ENCODE results near the gene GDPD1. TPM values are rescaled to one million over a fixed set of nuclear protein-coding genes. Genes with fewer than 3 reads are reported as not detected.

Gene GDPD1
- total and polyA plus RNA-seq, 4 donors: 1.2 to 8.7 (median 2.1) TPM

GRCh38 chr17:59267776-59268175, 47.5 kb downstream of the GDPD1 start:
- Histone ChIP-seq H3K27me3 (ENCODE audit: control insufficient read depth in 3 of 3, insufficient read depth in 3 of 3, low read length in 2 of 3) (no peaks in the 10 kb centered on the region), H3K4me3 (no peak overlapping the region), H3K36me3 (ENCODE audit: control insufficient read depth in 4 of 4, insufficient read depth in 4 of 4, low read length in 4 of 4) (no peaks in the 10 kb centered on the region), H3K27ac (ENCODE audit: low read depth in 1 of 2, low read length in 1 of 2) (no peak overlapping the region), H3K9me3 (ENCODE audit: control insufficient read depth in 4 of 4, insufficient read depth in 3 of 4, low read length in 3 of 4) (no peaks in the 10 kb centered on the region), H3K4me1 (ENCODE audit: control insufficient read depth in 5 of 5, insufficient read depth in 5 of 5, low read length in 5 of 5) (no peaks in the 10 kb centered on the region), H3K9ac (ENCODE audit: insufficient read depth in 1 of 2, low read length in 2 of 2) (no peak overlapping the region)
- 87 to 94% methylated on average over 5 of the region's 5 CpGs for WGBS, 2 donors
- DNase-seq (no peak), ATAC-seq (ENCODE audit: insufficient read depth, low FRiP score) (no peak)
- TF ChIP-seq, protein P1, sequence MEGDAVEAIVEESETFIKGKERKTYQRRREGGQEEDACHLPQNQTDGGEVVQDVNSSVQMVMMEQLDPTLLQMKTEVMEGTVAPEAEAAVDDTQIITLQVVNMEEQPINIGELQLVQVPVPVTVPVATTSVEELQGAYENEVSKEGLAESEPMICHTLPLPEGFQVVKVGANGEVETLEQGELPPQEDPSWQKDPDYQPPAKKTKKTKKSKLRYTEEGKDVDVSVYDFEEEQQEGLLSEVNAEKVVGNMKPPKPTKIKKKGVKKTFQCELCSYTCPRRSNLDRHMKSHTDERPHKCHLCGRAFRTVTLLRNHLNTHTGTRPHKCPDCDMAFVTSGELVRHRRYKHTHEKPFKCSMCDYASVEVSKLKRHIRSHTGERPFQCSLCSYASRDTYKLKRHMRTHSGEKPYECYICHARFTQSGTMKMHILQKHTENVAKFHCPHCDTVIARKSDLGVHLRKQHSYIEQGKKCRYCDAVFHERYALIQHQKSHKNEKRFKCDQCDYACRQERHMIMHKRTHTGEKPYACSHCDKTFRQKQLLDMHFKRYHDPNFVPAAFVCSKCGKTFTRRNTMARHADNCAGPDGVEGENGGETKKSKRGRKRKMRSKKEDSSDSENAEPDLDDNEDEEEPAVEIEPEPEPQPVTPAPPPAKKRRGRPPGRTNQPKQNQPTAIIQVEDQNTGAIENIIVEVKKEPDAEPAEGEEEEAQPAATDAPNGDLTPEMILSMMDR (IDR thresholded peaks at IDR 0.05; ENCODE audit: control extremely low read depth, extremely low read depth): no peak

GRCh38 chr17:59275618-59276017, 55.3 kb downstream of the GDPD1 start:
- DNase-seq: no peak
- Histone ChIP-seq H3K4me1 (ENCODE audit: control insufficient read depth in 5 of 5, insufficient read depth in 5 of 5, low read length in 5 of 5) (no peaks in the 10 kb centered on the region), H3K27ac (ENCODE audit: low read depth in 1 of 2, low read length in 1 of 2) (no peak overlapping the region), H3K27me3 (ENCODE audit: control insufficient read depth in 3 of 3, insufficient read depth in 3 of 3, low read length in 2 of 3) (no peaks in the 10 kb centered on the region), H3K9ac (ENCODE audit: insufficient read depth in 1 of 2, low read length in 2 of 2) (no peak overlapping the region), H3K9me3 (ENCODE audit: control insufficient read depth in 4 of 4, insufficient read depth in 3 of 4, low read length in 3 of 4) (no peaks in the 10 kb centered on the region), H3K4me3 (no peak overlapping the region), H3K36me3 (ENCODE audit: control insufficient read depth in 4 of 4, insufficient read depth in 4 of 4, low read length in 4 of 4) (no peaks in the 10 kb centered on the region)
- TF ChIP-seq, protein P1 (IDR thresholded peaks at IDR 0.05; ENCODE audit: control extremely low read depth, extremely low read depth): no peak
- ATAC-seq (ENCODE audit: insufficient read depth, low FRiP score): no peak
- WGBS, 2 donors: 85 to 95% methylated on average over 1 of the region's 1 CpG

GRCh38 chr17:59277031-59277430, 56.7 kb downstream of the GDPD1 start:
- Histone ChIP-seq H3K27ac (ENCODE audit: low read depth in 1 of 2, low read length in 1 of 2) (no peak overlapping the region), H3K9ac (ENCODE audit: insufficient read depth in 1 of 2, low read length in 2 of 2) (no peak overlapping the region), H3K9me3 (ENCODE audit: control insufficient read depth in 4 of 4, insufficient read depth in 3 of 4, low read length in 3 of 4) (no peaks in the 10 kb centered on the region), H3K36me3 (ENCODE audit: control insufficient read depth in 4 of 4, insufficient read depth in 4 of 4, low read length in 4 of 4) (no peaks in the 10 kb centered on the region), H3K4me3 (no peak overlapping the region), H3K4me1 (ENCODE audit: control insufficient read depth in 5 of 5, insufficient read depth in 5 of 5, low read length in 5 of 5) (no peaks in the 10 kb centered on the region), H3K27me3 (ENCODE audit: control insufficient read depth in 3 of 3, insufficient read depth in 3 of 3, low read length in 2 of 3) (no peaks in the 10 kb centered on the region)
- no peak for ATAC-seq (ENCODE audit: insufficient read depth, low FRiP score)
- DNase-seq: no peak
- WGBS, 2 donors: 34 to 77% methylated on average over 4 of the region's 4 CpGs
- TF ChIP-seq, protein P1 (IDR thresholded peaks at IDR 0.05; ENCODE audit: control extremely low read depth, extremely low read depth): no peak

- ATAC-seq (ENCODE audit: insufficient read depth, low FRiP score): no peak
- no peaks in the 10 kb centered on the region for H3K36me3 ChIP-seq (ENCODE audit: control insufficient read depth in 4 of 4, insufficient read depth in 4 of 4, low read length in 4 of 4)
Observed at GRCh38 chr17:59278406-59278805, 58.1 kb downstream of the GDPD1 start.

More at GRCh38 chr17:59278406-59278805, 58.1 kb downstream of the GDPD1 start:
- H3K9me3 ChIP-seq (ENCODE audit: control insufficient read depth in 4 of 4, insufficient read depth in 3 of 4, low read length in 3 of 4): no peaks in the 10 kb centered on the region
- no peak overlapping the region for H3K4me3 ChIP-seq
- H3K27me3 ChIP-seq (ENCODE audit: control insufficient read depth in 3 of 3, insufficient read depth in 3 of 3, low read length in 2 of 3): no peaks in the 10 kb centered on the region
- H3K27ac ChIP-seq (ENCODE audit: low read depth in 1 of 2, low read length in 1 of 2): no peak overlapping the region
- no peak for DNase-seq
- TF ChIP-seq, protein P1 (IDR thresholded peaks at IDR 0.05; ENCODE audit: control extremely low read depth, extremely low read depth): no peak
- no peaks in the 10 kb centered on the region for H3K4me1 ChIP-seq (ENCODE audit: control insufficient read depth in 5 of 5, insufficient read depth in 5 of 5, low read length in 5 of 5)
- no peak overlapping the region for H3K9ac ChIP-seq (ENCODE audit: insufficient read depth in 1 of 2, low read length in 2 of 2)
- WGBS, 2 donors: 76 to 78% methylated on average over 4 of the region's 4 CpGs
